ENCODE measurements around the gene IRX2.

IRX2 gene

GRCh38 chr5:2732004-2732403, 19.5 kb downstream of the IRX2 start:
- DNase-seq (ENCODE audit: low read depth, low spot score): no peak

GRCh38 chr5:2729189-2729588, 22.3 kb downstream of the IRX2 start:
- Histone ChIP-seq H3K9me3 (ENCODE audit: control insufficient read depth, insufficient read depth, low read length) (no peaks in the 10 kb centered on the region), H3K36me3 (ENCODE audit: control insufficient read depth, insufficient read depth, low read length) (no peaks in the 10 kb centered on the region), H3K4me3 (ENCODE audit: low read length) (no peak overlapping the region), H3K27ac (ENCODE audit: low read length) (no peak overlapping the region), H3K27me3 (ENCODE audit: control insufficient read depth, insufficient read depth, low read length) (no peaks in the 10 kb centered on the region; the same call in 1 of the 2 replicates), H3K4me1 (ENCODE audit: control insufficient read depth, insufficient read depth, low read length) (no peaks in the 10 kb centered on the region)
- WGBS (ENCODE audit: insufficient coverage, insufficient read length): no CpG with 5 or more reads among the region's 7 CpGs
- no peak for DNase-seq (ENCODE audit: low read depth, low spot score)

More at GRCh38 chr5:2732004-2732403, 19.5 kb downstream of the IRX2 start:
- Histone ChIP-seq H3K4me3 (ENCODE audit: low read length) (no peak overlapping the region), H3K36me3 (ENCODE audit: control insufficient read depth, insufficient read depth, low read length) (no peaks in the 10 kb centered on the region), H3K27me3 (ENCODE audit: control insufficient read depth, insufficient read depth, low read length) (no peaks in the 10 kb centered on the region), H3K9me3 (ENCODE audit: control insufficient read depth, insufficient read depth, low read length) (no peaks in the 10 kb centered on the region), H3K4me1 (ENCODE audit: control insufficient read depth, insufficient read depth, low read length) (no peaks in the 10 kb centered on the region), H3K27ac (ENCODE audit: low read length) (no peak overlapping the region)
- WGBS (ENCODE audit: insufficient coverage, insufficient read length): no CpG with 5 or more reads among the region's 4 CpGs

- Histone ChIP-seq H3K27me3 (ENCODE audit: control insufficient read depth, insufficient read depth, low read length) (no peaks in the 10 kb centered on the region; the same call in 1 of the 2 replicates), H3K36me3 (ENCODE audit: control insufficient read depth, insufficient read depth, low read length) (no peaks in the 10 kb centered on the region), H3K9me3 (ENCODE audit: control insufficient read depth, insufficient read depth, low read length) (no peaks in the 10 kb centered on the region), H3K27ac (ENCODE audit: low read length) (no peak overlapping the region), H3K4me1 (ENCODE audit: control insufficient read depth, insufficient read depth, low read length) (no peaks in the 10 kb centered on the region), H3K4me3 (ENCODE audit: low read length) (no peak overlapping the region)
- no peak for DNase-seq (ENCODE audit: low read depth, low spot score)
- WGBS (ENCODE audit: insufficient coverage, insufficient read length): no CpG with 5 or more reads among the region's 19 CpGs
Observed at GRCh38 chr5:2727550-2727949, 23.9 kb downstream of the IRX2 start.

- no CpG with 5 or more reads among the region's 23 CpGs for WGBS (ENCODE audit: insufficient coverage, insufficient read length)
- no peaks in the 10 kb centered on the region for H3K36me3 ChIP-seq (ENCODE audit: control insufficient read depth, insufficient read depth, low read length)
- DNase-seq (ENCODE audit: low read depth, low spot score): no peak
- H3K4me1 ChIP-seq (ENCODE audit: control insufficient read depth, insufficient read depth, low read length): no peaks in the 10 kb centered on the region
- H3K4me3 ChIP-seq (ENCODE audit: low read length): no peak overlapping the region
- no peaks in the 10 kb centered on the region for H3K9me3 ChIP-seq (ENCODE audit: control insufficient read depth, insufficient read depth, low read length)
- H3K27ac ChIP-seq (ENCODE audit: low read length): no peak overlapping the region
- no peaks in the 10 kb centered on the region; the same call in 1 of the 2 replicates for H3K27me3 ChIP-seq (ENCODE audit: control insufficient read depth, insufficient read depth, low read length)
Observed at GRCh38 chr5:2725980-2726765, 25.3 kb downstream of the IRX2 start.

- Histone ChIP-seq H3K36me3 (ENCODE audit: control insufficient read depth, insufficient read depth, low read length) (no peaks in the 10 kb centered on the region), H3K4me3 (ENCODE audit: low read length) (no peak overlapping the region), H3K9me3 (ENCODE audit: control insufficient read depth, insufficient read depth, low read length) (no peaks in the 10 kb centered on the region), H3K27me3 (ENCODE audit: control insufficient read depth, insufficient read depth, low read length) (no peaks in the 10 kb centered on the region; the same call in 1 of the 2 replicates), H3K27ac (ENCODE audit: low read length) (no peak overlapping the region), H3K4me1 (ENCODE audit: control insufficient read depth, insufficient read depth, low read length) (no peaks in the 10 kb centered on the region)
- no CpG with 5 or more reads among the region's 5 CpGs for WGBS (ENCODE audit: insufficient coverage, insufficient read length)
- no peak for DNase-seq (ENCODE audit: low read depth, low spot score)
Observed at GRCh38 chr5:2724831-2725230, 26.6 kb downstream of the IRX2 start.

GRCh38 chr5:2724031-2724581, 27.4 kb downstream of the IRX2 start:
- no peak overlapping the region for H3K4me3 ChIP-seq (ENCODE audit: low read length)
- no peaks in the 10 kb centered on the region; the same call in 1 of the 2 replicates for H3K27me3 ChIP-seq (ENCODE audit: control insufficient read depth, insufficient read depth, low read length)

GRCh38 chr5:2722901-2723300, 28.6 kb downstream of the IRX2 start:
- WGBS (ENCODE audit: insufficient coverage, insufficient read length): no CpG with 5 or more reads among the region's 7 CpGs

More at GRCh38 chr5:2724031-2724581, 27.4 kb downstream of the IRX2 start:
- Histone ChIP-seq H3K4me1 (ENCODE audit: control insufficient read depth, insufficient read depth, low read length) (no peaks in the 10 kb centered on the region), H3K27ac (ENCODE audit: low read length) (no peak overlapping the region), H3K9me3 (ENCODE audit: control insufficient read depth, insufficient read depth, low read length) (no peaks in the 10 kb centered on the region), H3K36me3 (ENCODE audit: control insufficient read depth, insufficient read depth, low read length) (no peaks in the 10 kb centered on the region)
- no peak for DNase-seq (ENCODE audit: low read depth, low spot score)
- WGBS (ENCODE audit: insufficient coverage, insufficient read length): no CpG with 5 or more reads among the region's 12 CpGs

GRCh38 chr5:2721385-2722138, 29.9 kb downstream of the IRX2 start:
- Histone ChIP-seq H3K9me3 (ENCODE audit: control insufficient read depth, insufficient read depth, low read length) (no peaks in the 10 kb centered on the region), H3K4me3 (ENCODE audit: low read length) (no peak overlapping the region), H3K27ac (ENCODE audit: low read length) (no peak overlapping the region), H3K36me3 (ENCODE audit: control insufficient read depth, insufficient read depth, low read length) (no peaks in the 10 kb centered on the region), H3K4me1 (ENCODE audit: control insufficient read depth, insufficient read depth, low read length) (no peaks in the 10 kb centered on the region), H3K27me3 (ENCODE audit: control insufficient read depth, insufficient read depth, low read length) (no peaks in the 10 kb centered on the region; the same call in 1 of the 2 replicates)
- WGBS (ENCODE audit: insufficient coverage, insufficient read length): no CpG with 5 or more reads among the region's 7 CpGs
- no peak for DNase-seq (ENCODE audit: low read depth, low spot score)

More at GRCh38 chr5:2722901-2723300, 28.6 kb downstream of the IRX2 start:
- no peaks in the 10 kb centered on the region for H3K4me1 ChIP-seq (ENCODE audit: control insufficient read depth, insufficient read depth, low read length)
- H3K9me3 ChIP-seq (ENCODE audit: control insufficient read depth, insufficient read depth, low read length): no peaks in the 10 kb centered on the region
- no peaks in the 10 kb centered on the region for H3K36me3 ChIP-seq (ENCODE audit: control insufficient read depth, insufficient read depth, low read length)
- H3K27ac ChIP-seq (ENCODE audit: low read length): no peak overlapping the region
- H3K4me3 ChIP-seq (ENCODE audit: low read length): no peak overlapping the region
- H3K27me3 ChIP-seq (ENCODE audit: control insufficient read depth, insufficient read depth, low read length): no peaks in the 10 kb centered on the region; the same call in 1 of the 2 replicates
- DNase-seq (ENCODE audit: low read depth, low spot score): no peak

- Histone ChIP-seq H3K36me3 (ENCODE audit: control insufficient read depth, insufficient read depth, low read length) (peaks cover 2% of the 10 kb centered on the region; the same call in 1 of the 2 replicates), H3K27me3 (ENCODE audit: control insufficient read depth, insufficient read depth, low read length) (no peaks in the 10 kb centered on the region), H3K4me1 (ENCODE audit: control insufficient read depth, insufficient read depth, low read length) (no peaks in the 10 kb centered on the region), H3K9me3 (ENCODE audit: control insufficient read depth, insufficient read depth, low read length) (no peaks in the 10 kb centered on the region), H3K4me3 (ENCODE audit: low read length) (no peak overlapping the region), H3K27ac (ENCODE audit: low read length) (no peak overlapping the region)
- no CpG with 5 or more reads among the region's 6 CpGs for WGBS (ENCODE audit: insufficient coverage, insufficient read length)
- no peak for DNase-seq (ENCODE audit: low read depth, low spot score)
Observed at GRCh38 chr5:2719332-2719731, 32.1 kb downstream of the IRX2 start.

GRCh38 chr5:2718115-2718514, 33.4 kb downstream of the IRX2 start:
- no peaks in the 10 kb centered on the region for H3K4me1 ChIP-seq (ENCODE audit: control insufficient read depth, insufficient read depth, low read length)
- H3K27me3 ChIP-seq (ENCODE audit: control insufficient read depth, insufficient read depth, low read length): no peaks in the 10 kb centered on the region
- no CpG with 5 or more reads among the region's 6 CpGs for WGBS (ENCODE audit: insufficient coverage, insufficient read length)
- no peak for DNase-seq (ENCODE audit: low read depth, low spot score)
- H3K9me3 ChIP-seq (ENCODE audit: control insufficient read depth, insufficient read depth, low read length): no peaks in the 10 kb centered on the region
- peaks cover 2% of the 10 kb centered on the region; the same call in 1 of the 2 replicates for H3K36me3 ChIP-seq (ENCODE audit: control insufficient read depth, insufficient read depth, low read length)
- H3K27ac ChIP-seq (ENCODE audit: low read length): no peak overlapping the region
- no peak overlapping the region for H3K4me3 ChIP-seq (ENCODE audit: low read length)
